Vagina (tissue), 2 donors: Measurements from ENCODE around the gene ZDHHC11.
"Not testable (repeated sequence)": the region's sequence is repeated elsewhere in the genome, so short reads cannot be mapped to it uniquely, and the experiment has no call there.

ENCODE experiments used
- POLR2A ChIP-seq, 2 donors: fragments of 450-650 bp; IDR thresholded peaks; one replicate each; pipeline ENCODE4 v1.6.1; 2017; ENCODE audit warnings: antibody characterized with exemption in 2 of 2, mild to moderate bottlenecking in 2 of 2, moderate library complexity in 2 of 2
- TF ChIP-seq, protein P1 (sequence below), 3 experiments: fragments of 450-650 bp in 2 of 3; fragments of 200-600 bp in 1 of 3; sonication (generic) in 1 of 3; IDR thresholded peaks; one replicate each; pipeline ENCODE4 v1.5.1; 2017 to 2019; ENCODE audit warnings: antibody characterized with exemption in 3 of 3, mild to moderate bottlenecking in 2 of 3, moderate library complexity in 2 of 3

DNA sequence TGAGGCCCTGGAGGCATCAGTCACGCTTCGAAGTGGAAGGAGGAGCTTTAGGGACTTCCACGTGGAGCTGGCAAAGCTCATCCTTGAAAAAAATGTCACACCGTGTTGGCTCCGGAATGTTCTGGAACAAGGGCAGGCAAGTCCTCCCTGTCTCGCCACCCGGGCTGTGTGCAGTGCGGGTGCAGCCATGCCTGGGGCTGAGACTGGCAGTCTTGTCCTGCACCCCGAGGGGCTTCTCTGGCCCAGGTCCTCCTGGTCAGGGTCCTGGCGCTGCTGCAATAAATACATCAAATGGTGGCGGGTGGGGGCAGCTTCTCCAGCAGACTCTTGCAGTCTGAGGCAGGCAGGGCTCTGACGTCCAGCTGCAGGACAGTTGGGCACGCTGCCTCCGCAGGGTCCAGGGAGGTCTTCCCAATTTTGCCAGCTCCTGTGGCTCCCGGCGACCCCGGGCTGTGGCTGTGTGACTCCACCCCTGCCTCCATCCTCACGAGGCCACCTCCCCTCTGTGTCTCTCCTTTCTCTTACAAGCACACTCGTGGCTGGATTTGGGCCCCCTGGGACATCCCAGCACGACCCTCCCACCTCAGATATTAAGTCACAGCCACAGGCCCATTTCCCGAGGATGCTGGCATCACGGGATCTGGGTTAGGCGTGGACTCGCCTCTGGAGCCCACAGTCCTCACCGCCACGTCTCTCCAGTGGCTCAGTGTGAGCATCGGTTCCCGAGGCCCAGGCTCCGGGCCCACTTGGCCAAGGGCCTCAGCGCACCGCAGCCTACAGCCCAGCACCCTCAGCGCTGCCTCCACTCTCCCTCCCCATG, 8.2 kb downstream of the ZDHHC11 start:
- TF ChIP-seq, protein P1, sequence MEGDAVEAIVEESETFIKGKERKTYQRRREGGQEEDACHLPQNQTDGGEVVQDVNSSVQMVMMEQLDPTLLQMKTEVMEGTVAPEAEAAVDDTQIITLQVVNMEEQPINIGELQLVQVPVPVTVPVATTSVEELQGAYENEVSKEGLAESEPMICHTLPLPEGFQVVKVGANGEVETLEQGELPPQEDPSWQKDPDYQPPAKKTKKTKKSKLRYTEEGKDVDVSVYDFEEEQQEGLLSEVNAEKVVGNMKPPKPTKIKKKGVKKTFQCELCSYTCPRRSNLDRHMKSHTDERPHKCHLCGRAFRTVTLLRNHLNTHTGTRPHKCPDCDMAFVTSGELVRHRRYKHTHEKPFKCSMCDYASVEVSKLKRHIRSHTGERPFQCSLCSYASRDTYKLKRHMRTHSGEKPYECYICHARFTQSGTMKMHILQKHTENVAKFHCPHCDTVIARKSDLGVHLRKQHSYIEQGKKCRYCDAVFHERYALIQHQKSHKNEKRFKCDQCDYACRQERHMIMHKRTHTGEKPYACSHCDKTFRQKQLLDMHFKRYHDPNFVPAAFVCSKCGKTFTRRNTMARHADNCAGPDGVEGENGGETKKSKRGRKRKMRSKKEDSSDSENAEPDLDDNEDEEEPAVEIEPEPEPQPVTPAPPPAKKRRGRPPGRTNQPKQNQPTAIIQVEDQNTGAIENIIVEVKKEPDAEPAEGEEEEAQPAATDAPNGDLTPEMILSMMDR (IDR thresholded peaks at IDR 0.05): not testable (repeated sequence)
- not testable (repeated sequence) for TF ChIP-seq POLR2A (IDR thresholded peaks at IDR 0.05)
